Measurements from ENCODE around the gene HOXB9. TPM values are rescaled to one million over a fixed set of nuclear protein-coding genes. Genes with fewer than 3 reads are reported as not detected.

The HOXB9 gene
- total and polyA plus RNA-seq, 2 of the 13 experiments (the other 11 are each of a cell fraction or from before 2014, with no cell fraction given) = not detected

DNA sequence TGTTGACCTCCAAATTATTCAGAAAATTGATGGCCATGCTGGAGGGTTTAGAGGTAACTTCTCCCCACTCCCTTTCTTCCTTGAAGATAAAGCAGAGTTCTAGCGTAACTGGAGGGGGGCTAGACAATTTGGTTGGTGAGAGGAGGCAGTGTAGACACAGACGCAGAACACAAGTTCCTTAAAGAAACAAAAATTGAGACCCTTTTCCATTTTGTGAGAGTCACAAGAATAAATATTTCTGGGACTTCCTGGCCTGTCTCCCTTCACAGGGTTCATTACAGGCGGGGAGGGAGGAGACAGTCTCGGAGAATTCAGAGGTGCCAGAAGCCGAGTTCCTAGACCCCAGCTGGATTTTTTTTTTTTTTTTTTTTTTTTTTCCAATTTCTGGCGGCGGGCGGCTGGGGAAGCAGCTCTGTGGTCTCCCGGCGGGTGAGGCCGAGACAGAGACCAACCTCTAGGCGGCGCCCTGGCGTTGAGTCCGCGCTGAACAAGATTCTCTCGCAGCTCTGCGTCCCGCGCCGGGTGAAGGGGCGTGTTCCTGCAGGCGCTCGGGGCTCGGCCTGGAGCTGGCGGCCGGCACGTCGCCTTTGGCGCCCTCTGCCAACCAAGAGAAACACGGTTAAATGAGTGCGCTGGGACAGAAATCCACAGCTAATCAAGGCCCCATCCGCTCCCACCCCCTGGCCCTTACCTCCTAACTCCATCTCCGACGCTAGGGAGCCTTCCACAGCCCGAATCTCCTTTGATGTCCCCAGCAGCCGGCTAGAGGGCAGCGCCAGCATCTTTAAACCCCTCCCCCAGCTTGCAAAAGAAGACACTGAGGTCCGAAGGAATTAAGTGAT, 10.2 kb upstream of the HOXB9 start (continued):
- TF ChIP-seq, protein P1, sequence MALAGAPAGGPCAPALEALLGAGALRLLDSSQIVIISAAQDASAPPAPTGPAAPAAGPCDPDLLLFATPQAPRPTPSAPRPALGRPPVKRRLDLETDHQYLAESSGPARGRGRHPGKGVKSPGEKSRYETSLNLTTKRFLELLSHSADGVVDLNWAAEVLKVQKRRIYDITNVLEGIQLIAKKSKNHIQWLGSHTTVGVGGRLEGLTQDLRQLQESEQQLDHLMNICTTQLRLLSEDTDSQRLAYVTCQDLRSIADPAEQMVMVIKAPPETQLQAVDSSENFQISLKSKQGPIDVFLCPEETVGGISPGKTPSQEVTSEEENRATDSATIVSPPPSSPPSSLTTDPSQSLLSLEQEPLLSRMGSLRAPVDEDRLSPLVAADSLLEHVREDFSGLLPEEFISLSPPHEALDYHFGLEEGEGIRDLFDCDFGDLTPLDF (CRISPR knock-in tag; IDR thresholded peaks at IDR 0.05) = peak; percentile 40; the same call in 1 of the 2 replicates
- TF ChIP-seq FLYWCH1 (CRISPR knock-in tag; IDR thresholded peaks at IDR 0.05) = no peak
- peak; percentile 61; the same call in 1 of the 2 replicates for TF ChIP-seq ZKSCAN5 (CRISPR knock-in tag; IDR thresholded peaks at IDR 0.05)
- peak; percentile 49; the same call in 1 of the 2 replicates for TF ChIP-seq AHR (CRISPR knock-in tag; IDR thresholded peaks at IDR 0.05)
- TF ChIP-seq PHF21A (CRISPR knock-in tag; IDR thresholded peaks at IDR 0.05) = peak; percentile 73
- TF ChIP-seq GATAD1 (CRISPR knock-in tag; IDR thresholded peaks at IDR 0.05) = peak; percentile 52; the same call in 1 of the 2 replicates
- TF ChIP-seq ZBTB8A (CRISPR knock-in tag; IDR thresholded peaks at IDR 0.05; ENCODE audit: borderline replicate concordance, low read depth) = no peak
- TF ChIP-seq ZSCAN31 (CRISPR knock-in tag; IDR thresholded peaks at IDR 0.05; ENCODE audit: low read depth) = peak; percentile 63; the same call in 1 of the 2 replicates
- no peak; the same call in 1 of the 2 replicates for TF ChIP-seq ETV6 (CRISPR knock-in tag; conservative IDR thresholded peaks at IDR 0.05)
- TF ChIP-seq RXRB (CRISPR knock-in tag; IDR thresholded peaks at IDR 0.05; ENCODE audit: borderline replicate concordance) = 0 out of 2 replicates have a peak, but pooled peaks have one; percentile 35
- TF ChIP-seq SIN3A (IDR thresholded peaks at IDR 0.05; ENCODE audit: borderline replicate concordance, low read depth, low read length) = no peak
- TF ChIP-seq, protein P2, sequence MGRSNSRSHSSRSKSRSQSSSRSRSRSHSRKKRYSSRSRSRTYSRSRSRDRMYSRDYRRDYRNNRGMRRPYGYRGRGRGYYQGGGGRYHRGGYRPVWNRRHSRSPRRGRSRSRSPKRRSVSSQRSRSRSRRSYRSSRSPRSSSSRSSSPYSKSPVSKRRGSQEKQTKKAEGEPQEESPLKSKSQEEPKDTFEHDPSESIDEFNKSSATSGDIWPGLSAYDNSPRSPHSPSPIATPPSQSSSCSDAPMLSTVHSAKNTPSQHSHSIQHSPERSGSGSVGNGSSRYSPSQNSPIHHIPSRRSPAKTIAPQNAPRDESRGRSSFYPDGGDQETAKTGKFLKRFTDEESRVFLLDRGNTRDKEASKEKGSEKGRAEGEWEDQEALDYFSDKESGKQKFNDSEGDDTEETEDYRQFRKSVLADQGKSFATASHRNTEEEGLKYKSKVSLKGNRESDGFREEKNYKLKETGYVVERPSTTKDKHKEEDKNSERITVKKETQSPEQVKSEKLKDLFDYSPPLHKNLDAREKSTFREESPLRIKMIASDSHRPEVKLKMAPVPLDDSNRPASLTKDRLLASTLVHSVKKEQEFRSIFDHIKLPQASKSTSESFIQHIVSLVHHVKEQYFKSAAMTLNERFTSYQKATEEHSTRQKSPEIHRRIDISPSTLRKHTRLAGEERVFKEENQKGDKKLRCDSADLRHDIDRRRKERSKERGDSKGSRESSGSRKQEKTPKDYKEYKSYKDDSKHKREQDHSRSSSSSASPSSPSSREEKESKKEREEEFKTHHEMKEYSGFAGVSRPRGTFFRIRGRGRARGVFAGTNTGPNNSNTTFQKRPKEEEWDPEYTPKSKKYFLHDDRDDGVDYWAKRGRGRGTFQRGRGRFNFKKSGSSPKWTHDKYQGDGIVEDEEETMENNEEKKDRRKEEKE (IDR thresholded peaks at IDR 0.05) = no peak
- TF ChIP-seq, protein P3, sequence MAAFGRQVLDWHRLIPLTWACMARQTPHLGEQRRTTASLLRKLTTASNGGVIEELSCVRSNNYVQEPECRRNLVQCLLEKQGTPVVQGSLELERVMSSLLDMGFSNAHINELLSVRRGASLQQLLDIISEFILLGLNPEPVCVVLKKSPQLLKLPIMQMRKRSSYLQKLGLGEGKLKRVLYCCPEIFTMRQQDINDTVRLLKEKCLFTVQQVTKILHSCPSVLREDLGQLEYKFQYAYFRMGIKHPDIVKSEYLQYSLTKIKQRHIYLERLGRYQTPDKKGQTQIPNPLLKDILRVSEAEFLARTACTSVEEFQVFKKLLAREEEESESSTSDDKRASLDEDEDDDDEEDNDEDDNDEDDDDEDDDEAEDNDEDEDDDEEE (CRISPR knock-in tag; IDR thresholded peaks at IDR 0.05) = no peak
- TF ChIP-seq ZNF781 (CRISPR knock-in tag; IDR thresholded peaks at IDR 0.05; ENCODE audit: borderline replicate concordance, not compliant biosample characterization) = peak; percentile 45
- TF ChIP-seq ZFP90 (CRISPR knock-in tag; IDR thresholded peaks at IDR 0.05; ENCODE audit: borderline replicate concordance) = 0 out of 2 replicates have a peak, but pooled peaks have one; percentile 67
- TF ChIP-seq SAP130 (CRISPR knock-in tag; IDR thresholded peaks at IDR 0.05; ENCODE audit: low read depth) = 0 out of 2 replicates have a peak, but pooled peaks have one; percentile 27
- 0 out of 2 replicates have a peak, but pooled peaks have one; percentile 24 for TF ChIP-seq ZNF256 (CRISPR knock-in tag; conservative IDR thresholded peaks at IDR 0.05)
- TF ChIP-seq EHMT2 (IDR thresholded peaks at IDR 0.05; ENCODE audit: borderline replicate concordance, low read depth, low read length) = no peak
- TF ChIP-seq SALL2 (CRISPR knock-in tag; IDR thresholded peaks at IDR 0.05) = peak; percentile 86
- 0 out of 2 replicates have a peak, but pooled peaks have one; percentile 42 for TF ChIP-seq ZNF777 (CRISPR knock-in tag; IDR thresholded peaks at IDR 0.05)
- TF ChIP-seq MAFF (IDR thresholded peaks at IDR 0.05; ENCODE audit: low read depth, low read length) = no peak
- no peak for TF ChIP-seq ZNF749 (CRISPR knock-in tag; IDR thresholded peaks at IDR 0.05; ENCODE audit: borderline replicate concordance)
- no peak for TF ChIP-seq GATA4 (IDR thresholded peaks at IDR 0.05; ENCODE audit: borderline replicate concordance, low read depth)
- TF ChIP-seq HNRNPL (IDR thresholded peaks at IDR 0.05; ENCODE audit: low read depth, low read length) = 0 out of 2 replicates have a peak, but pooled peaks have one; percentile 33
- TF ChIP-seq, protein P4, sequence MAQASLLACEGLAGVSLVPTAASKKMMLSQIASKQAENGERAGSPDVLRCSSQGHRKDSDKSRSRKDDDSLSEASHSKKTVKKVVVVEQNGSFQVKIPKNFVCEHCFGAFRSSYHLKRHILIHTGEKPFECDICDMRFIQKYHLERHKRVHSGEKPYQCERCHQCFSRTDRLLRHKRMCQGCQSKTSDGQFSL (CRISPR knock-in tag; IDR thresholded peaks at IDR 0.05) = peak; percentile 63; the same call in 1 of the 2 replicates

Measured in HepG2 (cell line).